Osteocyte (in vitro differentiated cells): ENCODE data around the gene PLA2G2A. TPM values are rescaled to one million over a fixed set of nuclear protein-coding genes. Genes with fewer than 3 reads are reported as not detected.

ENCODE experiments used
- DNase-seq: peaks from one replicate; pipeline ENCODE4 v3.0.0; 2021; ENCODE audit warnings: mixed read lengths; ENCODE audit not compliant: unreplicated experiment; ENCODE audit errors: extremely low spot score
- H3K27ac Mint-ChIP-seq: one replicate; pipeline ENCODE4 v1.8.0; 2021; ENCODE audit warnings: mild to moderate bottlenecking, mixed read lengths; ENCODE audit not compliant: unreplicated experiment
- H3K27me3 Mint-ChIP-seq: one replicate; pipeline ENCODE4 v1.8.0; 2021; ENCODE audit warnings: mixed read lengths; ENCODE audit not compliant: unreplicated experiment
- H3K36me3 Mint-ChIP-seq: one replicate; pipeline ENCODE4 v1.8.0; 2021; ENCODE audit warnings: mixed read lengths; ENCODE audit not compliant: unreplicated experiment
- H3K4me1 Mint-ChIP-seq: one replicate; pipeline ENCODE4 v1.8.0; 2021; ENCODE audit warnings: mixed read lengths; ENCODE audit not compliant: unreplicated experiment
- H3K4me3 Mint-ChIP-seq: one replicate; pipeline ENCODE4 v1.8.0; 2021; ENCODE audit warnings: mild to moderate bottlenecking, moderate library complexity, mixed read lengths; ENCODE audit not compliant: unreplicated experiment
- H3K9me3 Mint-ChIP-seq: one replicate; pipeline ENCODE4 v1.8.0; 2021; ENCODE audit warnings: mixed read lengths; ENCODE audit not compliant: unreplicated experiment
- total RNA-seq: library from RNA; stranded (reverse); gene quantifications from 2 replicates; pipeline ENCODE4 v1.2.1, GENCODE V29; 2021
- TF ChIP-seq, protein P1 (sequence below): fragments of 200-600 bp; sonication (generic); IDR thresholded peaks from 2 replicates; pipeline ENCODE4 v1.5.0; 2021; ENCODE audit warnings: antibody characterized with exemption, mild to moderate bottlenecking, moderate library complexity

Gene PLA2G2A
- total RNA-seq, 1 donor from 2014 or later = not detected

DNA sequence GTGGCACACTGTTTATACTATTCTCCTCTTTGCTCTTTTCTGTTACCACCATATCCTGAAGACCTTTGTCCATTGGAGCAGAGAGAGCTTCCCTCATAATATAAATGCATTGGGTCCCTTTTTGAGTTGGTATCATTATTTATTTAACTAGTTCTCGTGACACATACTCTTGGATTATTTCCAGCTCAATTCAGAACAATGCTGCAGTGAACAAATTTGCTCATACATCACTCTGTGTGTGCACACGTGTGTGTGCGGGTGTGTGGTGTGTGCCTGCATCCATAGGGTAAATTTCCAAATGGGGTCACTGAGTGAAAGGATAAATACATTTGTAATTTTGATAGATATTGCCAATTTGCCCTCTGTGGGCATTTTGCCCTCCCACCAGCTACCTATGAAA is 5.8 kb downstream of the PLA2G2A start:
- TF ChIP-seq, protein P1, sequence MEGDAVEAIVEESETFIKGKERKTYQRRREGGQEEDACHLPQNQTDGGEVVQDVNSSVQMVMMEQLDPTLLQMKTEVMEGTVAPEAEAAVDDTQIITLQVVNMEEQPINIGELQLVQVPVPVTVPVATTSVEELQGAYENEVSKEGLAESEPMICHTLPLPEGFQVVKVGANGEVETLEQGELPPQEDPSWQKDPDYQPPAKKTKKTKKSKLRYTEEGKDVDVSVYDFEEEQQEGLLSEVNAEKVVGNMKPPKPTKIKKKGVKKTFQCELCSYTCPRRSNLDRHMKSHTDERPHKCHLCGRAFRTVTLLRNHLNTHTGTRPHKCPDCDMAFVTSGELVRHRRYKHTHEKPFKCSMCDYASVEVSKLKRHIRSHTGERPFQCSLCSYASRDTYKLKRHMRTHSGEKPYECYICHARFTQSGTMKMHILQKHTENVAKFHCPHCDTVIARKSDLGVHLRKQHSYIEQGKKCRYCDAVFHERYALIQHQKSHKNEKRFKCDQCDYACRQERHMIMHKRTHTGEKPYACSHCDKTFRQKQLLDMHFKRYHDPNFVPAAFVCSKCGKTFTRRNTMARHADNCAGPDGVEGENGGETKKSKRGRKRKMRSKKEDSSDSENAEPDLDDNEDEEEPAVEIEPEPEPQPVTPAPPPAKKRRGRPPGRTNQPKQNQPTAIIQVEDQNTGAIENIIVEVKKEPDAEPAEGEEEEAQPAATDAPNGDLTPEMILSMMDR = no peak
- Mint-ChIP-seq H3K27ac (no peak overlapping the region), H3K27me3 (peaks cover 8% of the 10 kb centered on the region), H3K9me3 (no peaks in the 10 kb centered on the region), H3K4me1 (no peaks in the 10 kb centered on the region), H3K4me3 (no peak overlapping the region), H3K36me3 (no peaks in the 10 kb centered on the region)
- no peak for DNase-seq

DNA sequence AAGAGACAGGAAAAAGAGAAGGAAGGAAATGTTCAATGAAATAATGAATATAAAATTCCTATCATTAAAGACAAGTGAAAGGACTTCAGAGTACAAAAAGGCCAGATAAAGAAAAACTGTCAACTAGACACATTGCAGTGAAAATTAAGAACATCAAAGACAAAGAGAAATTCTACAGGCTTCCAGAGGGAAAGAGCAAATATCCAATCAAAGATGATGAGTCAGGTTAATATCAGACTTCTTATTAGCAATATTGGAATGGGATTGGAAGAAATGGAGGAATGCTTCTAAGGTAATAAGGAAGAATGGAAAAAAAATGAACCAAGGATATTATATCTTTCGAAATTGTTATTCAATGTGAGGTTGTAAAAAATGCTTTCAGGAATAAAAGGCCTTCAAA is 7.8 kb downstream of the PLA2G2A start:
- H3K9me3 Mint-ChIP-seq = no peaks in the 10 kb centered on the region
- no peak overlapping the region for H3K27ac Mint-ChIP-seq
- TF ChIP-seq, protein P1 = no peak
- H3K36me3 Mint-ChIP-seq = no peaks in the 10 kb centered on the region
- no peak overlapping the region for H3K4me3 Mint-ChIP-seq
- peaks cover 12% of the 10 kb centered on the region for H3K27me3 Mint-ChIP-seq
- no peak for DNase-seq
- H3K4me1 Mint-ChIP-seq = no peaks in the 10 kb centered on the region

DNA sequence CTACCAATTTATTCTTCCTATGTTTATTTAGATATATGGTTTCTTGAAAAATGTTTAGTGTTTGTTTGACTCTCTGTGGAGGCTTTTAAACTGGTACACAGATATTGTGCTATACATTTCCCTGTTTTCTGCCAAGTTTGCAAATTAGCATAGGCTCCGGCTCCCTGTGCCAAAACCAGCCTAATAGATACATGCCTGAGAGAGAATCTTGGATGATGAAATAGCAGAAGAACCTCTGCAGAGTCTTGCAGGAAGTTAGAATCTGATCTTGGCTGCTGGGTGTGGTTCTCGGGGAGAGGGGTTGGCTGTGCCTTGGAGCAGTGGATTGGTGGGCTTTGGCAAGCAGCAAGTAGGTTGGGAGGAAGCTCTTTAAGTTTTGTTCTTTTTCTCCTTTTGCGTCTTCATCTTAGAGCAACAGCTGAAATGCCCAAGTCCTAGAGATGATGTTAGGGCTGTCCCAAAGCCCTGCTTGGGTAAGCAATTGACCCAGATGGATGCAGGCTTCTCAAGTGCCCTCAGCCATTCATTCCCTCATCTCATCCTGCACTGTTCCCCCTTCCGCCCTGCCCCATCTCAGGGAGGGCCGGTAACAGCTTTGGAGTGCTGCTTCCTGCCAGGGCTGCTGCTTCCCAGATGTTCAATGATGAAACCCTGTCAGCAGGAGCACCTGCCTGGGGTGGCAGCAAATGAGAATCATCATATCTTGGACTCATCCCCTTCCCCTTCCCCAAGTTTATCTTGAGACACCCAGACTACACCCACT is 9.3 kb downstream of the PLA2G2A start:
- Mint-ChIP-seq H3K4me3 (no peak overlapping the region), H3K36me3 (no peaks in the 10 kb centered on the region), H3K27me3 (peaks cover 16% of the 10 kb centered on the region), H3K27ac (no peak overlapping the region), H3K9me3 (no peaks in the 10 kb centered on the region), H3K4me1 (no peaks in the 10 kb centered on the region)
- DNase-seq = no peak
- TF ChIP-seq, protein P1 = no peak

DNA sequence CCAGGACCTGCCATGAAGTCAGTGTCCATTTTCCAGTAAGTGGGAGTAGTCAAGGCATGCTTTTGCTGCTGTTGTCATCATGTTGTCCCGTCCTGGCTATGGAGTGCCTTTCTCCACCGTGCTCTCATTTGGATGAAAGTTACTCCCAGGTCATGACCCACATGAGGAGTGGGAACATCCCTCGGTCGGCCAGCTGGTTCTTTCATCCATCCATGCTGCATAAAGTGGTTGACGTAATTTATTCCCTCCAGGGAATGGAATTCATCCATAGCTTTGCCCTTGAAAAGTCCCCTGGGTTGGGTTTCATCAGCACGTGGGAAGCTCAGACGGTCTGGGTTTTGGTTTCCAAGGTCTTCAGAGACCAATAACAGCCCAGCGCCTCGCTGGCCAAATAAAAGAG is 11.6 kb downstream of the PLA2G2A start:
- Mint-ChIP-seq H3K36me3 (no peaks in the 10 kb centered on the region), H3K4me3 (no peak overlapping the region), H3K27me3 (peaks cover 21% of the 10 kb centered on the region), H3K4me1 (no peaks in the 10 kb centered on the region), H3K27ac (no peak overlapping the region), H3K9me3 (no peaks in the 10 kb centered on the region)
- TF ChIP-seq, protein P1 = no peak
- no peak for DNase-seq

DNA sequence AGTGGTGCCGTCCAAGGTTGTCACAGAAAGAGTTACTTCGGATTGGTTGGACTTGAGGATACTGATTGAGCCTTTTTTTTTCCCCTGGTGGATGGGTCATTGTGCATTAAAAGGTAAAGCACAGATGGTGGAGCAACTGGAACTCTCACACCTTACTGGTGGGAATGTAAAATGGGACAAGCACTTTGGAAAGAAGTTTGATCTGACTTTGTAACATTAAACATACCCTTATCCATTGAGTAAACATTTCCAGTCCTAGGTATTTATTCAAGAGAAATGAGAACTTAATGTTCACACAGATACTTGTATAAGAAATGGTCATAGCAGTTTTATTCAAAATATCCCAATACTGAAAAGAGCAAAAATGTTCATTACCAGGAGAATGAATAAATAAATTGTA is 14.9 kb downstream of the PLA2G2A start:
- no peaks in the 10 kb centered on the region for H3K9me3 Mint-ChIP-seq
- H3K27me3 Mint-ChIP-seq = peaks cover 13% of the 10 kb centered on the region
- TF ChIP-seq, protein P1 = no peak
- H3K36me3 Mint-ChIP-seq = no peaks in the 10 kb centered on the region
- no peak for DNase-seq
- no peaks in the 10 kb centered on the region for H3K4me1 Mint-ChIP-seq
- H3K27ac Mint-ChIP-seq = no peak overlapping the region
- H3K4me3 Mint-ChIP-seq = no peak overlapping the region
